Measurements from ENCODE around the gene PIP4K2A. TPM values are rescaled to one million over a fixed set of nuclear protein-coding genes. Genes with fewer than 3 reads are reported as not detected.

PIP4K2A gene
- total RNA-seq, 1 donor from 2014 or later: 17.9 TPM

DNA sequence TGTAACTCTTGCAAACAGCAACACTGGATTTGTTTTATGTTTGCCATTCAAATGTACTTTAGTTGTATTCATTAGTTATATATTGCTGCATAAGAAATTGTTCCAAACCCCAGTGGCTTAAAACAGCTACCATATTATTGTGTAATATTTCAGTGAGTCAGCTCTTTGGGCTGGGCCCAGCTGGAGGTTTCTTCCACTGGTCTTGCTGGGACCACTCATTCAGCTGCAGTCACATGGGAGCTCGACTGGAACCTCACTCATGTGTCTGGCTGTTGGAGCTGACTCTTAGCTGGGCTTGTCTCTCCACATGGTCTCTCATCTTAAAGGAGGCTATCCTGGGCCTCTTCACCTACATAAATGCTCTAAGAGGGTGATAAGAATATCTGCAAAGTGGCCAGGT lies 23.2 kb upstream of the PIP4K2A start:
- Histone ChIP-seq H3K36me3 (ENCODE audit: control insufficient read depth, insufficient read depth, low read length) (no peaks in the 10 kb centered on the region), H3K27me3 (ENCODE audit: control insufficient read depth, insufficient read depth, low read length) (no peaks in the 10 kb centered on the region), H3K4me3 (ENCODE audit: low read depth, low read length) (no peak overlapping the region)
- FAIRE-seq (no peak), DNase-seq (ENCODE audit: low read depth) (peak; percentile 78)
- TF ChIP-seq, protein P1, sequence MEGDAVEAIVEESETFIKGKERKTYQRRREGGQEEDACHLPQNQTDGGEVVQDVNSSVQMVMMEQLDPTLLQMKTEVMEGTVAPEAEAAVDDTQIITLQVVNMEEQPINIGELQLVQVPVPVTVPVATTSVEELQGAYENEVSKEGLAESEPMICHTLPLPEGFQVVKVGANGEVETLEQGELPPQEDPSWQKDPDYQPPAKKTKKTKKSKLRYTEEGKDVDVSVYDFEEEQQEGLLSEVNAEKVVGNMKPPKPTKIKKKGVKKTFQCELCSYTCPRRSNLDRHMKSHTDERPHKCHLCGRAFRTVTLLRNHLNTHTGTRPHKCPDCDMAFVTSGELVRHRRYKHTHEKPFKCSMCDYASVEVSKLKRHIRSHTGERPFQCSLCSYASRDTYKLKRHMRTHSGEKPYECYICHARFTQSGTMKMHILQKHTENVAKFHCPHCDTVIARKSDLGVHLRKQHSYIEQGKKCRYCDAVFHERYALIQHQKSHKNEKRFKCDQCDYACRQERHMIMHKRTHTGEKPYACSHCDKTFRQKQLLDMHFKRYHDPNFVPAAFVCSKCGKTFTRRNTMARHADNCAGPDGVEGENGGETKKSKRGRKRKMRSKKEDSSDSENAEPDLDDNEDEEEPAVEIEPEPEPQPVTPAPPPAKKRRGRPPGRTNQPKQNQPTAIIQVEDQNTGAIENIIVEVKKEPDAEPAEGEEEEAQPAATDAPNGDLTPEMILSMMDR (IDR thresholded peaks at IDR 0.05; ENCODE audit: insufficient read depth, low read length, severe bottlenecking): no peak

DNA sequence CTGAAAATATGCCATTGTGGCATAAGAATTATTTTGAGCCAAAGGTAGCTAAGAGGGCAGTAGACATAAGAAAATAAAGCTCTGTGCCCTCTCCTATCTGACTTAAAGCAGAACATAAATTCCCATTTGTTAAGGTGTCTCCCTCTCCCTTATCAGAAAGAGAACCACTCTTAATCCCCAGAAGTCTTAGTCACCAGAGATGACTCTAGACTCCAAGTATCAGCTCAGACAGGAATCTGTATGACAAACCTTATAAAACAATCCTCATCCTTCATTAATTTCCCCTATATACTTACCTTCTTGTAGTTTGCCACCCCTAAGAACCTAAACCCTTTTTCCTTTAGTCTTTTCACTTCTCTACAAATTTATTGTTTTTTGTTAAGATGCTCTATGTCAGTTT lies 21.8 kb upstream of the PIP4K2A start:
- FAIRE-seq (no peak), DNase-seq (ENCODE audit: low read depth) (peak; percentile 77)

DNA sequence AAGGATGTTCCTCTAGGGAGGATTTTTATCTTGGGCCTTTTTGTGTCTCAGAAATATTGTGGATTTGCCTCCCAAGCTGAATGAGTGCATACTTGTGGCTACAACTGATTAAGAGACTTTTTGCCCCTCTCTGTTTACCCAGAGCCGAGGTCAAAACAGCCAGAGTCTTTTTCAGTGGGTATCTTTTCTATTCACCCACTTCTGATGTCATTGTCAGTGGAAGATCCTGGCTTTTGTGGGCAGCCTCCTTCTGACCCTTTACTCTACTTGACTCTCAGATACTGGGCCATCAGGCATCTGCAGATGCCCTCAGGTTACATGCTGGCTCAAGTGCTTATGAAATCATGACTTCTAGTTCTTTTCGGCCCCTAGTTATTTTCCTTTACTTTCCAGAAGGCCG lies 19.6 kb upstream of the PIP4K2A start:
- Histone ChIP-seq H3K36me3 (ENCODE audit: control insufficient read depth, insufficient read depth, low read length) (no peaks in the 10 kb centered on the region), H3K27me3 (ENCODE audit: control insufficient read depth, insufficient read depth, low read length) (no peaks in the 10 kb centered on the region), H3K4me3 (ENCODE audit: low read depth, low read length) (no peak overlapping the region)
- TF ChIP-seq, protein P1 (IDR thresholded peaks at IDR 0.05; ENCODE audit: insufficient read depth, low read length, severe bottlenecking): no peak
- FAIRE-seq (no peak), DNase-seq (ENCODE audit: low read depth) (no peak)

More for the DNA sequence above, 21.8 kb upstream of the PIP4K2A start:
- Histone ChIP-seq H3K27me3 (ENCODE audit: control insufficient read depth, insufficient read depth, low read length) (no peaks in the 10 kb centered on the region), H3K36me3 (ENCODE audit: control insufficient read depth, insufficient read depth, low read length) (no peaks in the 10 kb centered on the region), H3K4me3 (ENCODE audit: low read depth, low read length) (no peak overlapping the region)
- TF ChIP-seq, protein P1 (IDR thresholded peaks at IDR 0.05; ENCODE audit: insufficient read depth, low read length, severe bottlenecking): no peak

DNA sequence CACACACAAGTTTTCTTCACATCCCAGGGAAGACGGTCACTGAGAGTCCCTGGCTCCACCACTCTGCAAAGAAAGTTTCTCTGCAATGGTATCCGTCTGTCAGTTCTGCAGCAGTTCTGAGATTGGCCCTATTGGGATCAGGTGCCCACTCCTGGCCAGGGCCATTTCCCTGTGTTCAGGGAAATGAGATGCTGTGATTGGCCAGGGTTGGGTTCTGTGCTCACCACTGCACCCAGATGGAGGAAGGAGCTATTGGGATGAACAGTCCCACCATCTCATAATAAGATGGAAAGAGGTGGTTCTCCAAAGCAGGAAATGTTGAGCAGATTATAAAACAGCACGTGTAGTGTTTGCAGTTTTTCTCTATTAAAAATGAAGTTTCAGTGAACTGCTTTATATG lies 13.3 kb upstream of the PIP4K2A start:
- H3K4me3 ChIP-seq (ENCODE audit: low read depth, low read length): no peak overlapping the region
- FAIRE-seq: no peak
- TF ChIP-seq, protein P1 (IDR thresholded peaks at IDR 0.05; ENCODE audit: insufficient read depth, low read length, severe bottlenecking): no peak
- no peak for DNase-seq (ENCODE audit: low read depth)
- no peaks in the 10 kb centered on the region for H3K36me3 ChIP-seq (ENCODE audit: control insufficient read depth, insufficient read depth, low read length)
- H3K27me3 ChIP-seq (ENCODE audit: control insufficient read depth, insufficient read depth, low read length): peaks cover 2% of the 10 kb centered on the region

DNA sequence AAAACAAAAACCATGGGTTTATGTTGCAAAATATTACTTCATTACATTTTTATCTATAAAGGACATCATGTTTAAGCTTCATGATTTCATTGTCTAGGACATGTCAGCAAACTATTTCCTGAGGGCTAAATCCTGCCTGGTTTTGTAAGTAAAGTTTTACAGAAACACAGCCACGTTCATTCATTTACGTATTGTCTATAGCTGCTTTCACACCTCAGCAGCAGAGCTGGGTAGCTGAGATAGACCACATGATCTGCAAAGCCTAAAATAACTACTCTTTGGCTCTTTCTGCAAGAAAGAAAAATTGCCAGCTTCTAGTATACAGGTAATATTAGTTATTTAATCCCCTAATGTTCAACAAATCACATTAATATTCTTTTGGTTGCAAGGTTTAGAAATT lies 12.7 kb upstream of the PIP4K2A start:
- DNase-seq (ENCODE audit: low read depth) (no peak), FAIRE-seq (no peak)
- Histone ChIP-seq H3K36me3 (ENCODE audit: control insufficient read depth, insufficient read depth, low read length) (no peaks in the 10 kb centered on the region), H3K4me3 (ENCODE audit: low read depth, low read length) (no peak overlapping the region), H3K27me3 (ENCODE audit: control insufficient read depth, insufficient read depth, low read length) (peaks cover 2% of the 10 kb centered on the region)
- TF ChIP-seq, protein P1 (IDR thresholded peaks at IDR 0.05; ENCODE audit: insufficient read depth, low read length, severe bottlenecking): no peak

DNA sequence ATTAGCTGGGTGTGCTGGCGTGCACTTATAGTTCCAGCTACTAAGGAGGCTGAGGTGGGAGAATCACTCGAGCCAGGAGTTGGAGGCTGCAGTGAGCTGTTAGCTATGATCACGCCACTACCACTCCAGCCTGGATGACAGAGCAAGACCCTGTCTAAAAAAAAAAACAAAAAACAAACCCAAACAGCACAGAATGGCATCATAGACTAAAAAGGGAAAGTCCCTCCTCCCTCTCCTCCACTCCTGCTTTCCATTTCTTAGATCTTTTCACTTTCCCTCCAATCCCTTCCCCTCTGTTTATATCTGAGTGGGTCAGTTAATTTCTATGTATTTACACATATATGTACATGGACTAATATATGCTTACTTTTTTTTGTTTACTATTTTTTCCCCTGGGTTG lies 10.4 kb upstream of the PIP4K2A start:
- H3K4me3 ChIP-seq (ENCODE audit: low read depth, low read length): no peak overlapping the region
- peaks cover 2% of the 10 kb centered on the region for H3K27me3 ChIP-seq (ENCODE audit: control insufficient read depth, insufficient read depth, low read length)
- no peaks in the 10 kb centered on the region for H3K36me3 ChIP-seq (ENCODE audit: control insufficient read depth, insufficient read depth, low read length)
- TF ChIP-seq, protein P1 (IDR thresholded peaks at IDR 0.05; ENCODE audit: insufficient read depth, low read length, severe bottlenecking): no peak
- DNase-seq (ENCODE audit: low read depth) (no peak), FAIRE-seq (no peak)

All from bronchial epithelial cell (primary cell).